ENCODE results near the gene KCNG2. TPM values are rescaled to one million over a fixed set of nuclear protein-coding genes. Genes with fewer than 3 reads are reported as not detected.

The KCNG2 gene
- total and polyA plus RNA-seq, 2 of the 4 experiments (the other 2 are of a cell fraction), result not detected

DNA sequence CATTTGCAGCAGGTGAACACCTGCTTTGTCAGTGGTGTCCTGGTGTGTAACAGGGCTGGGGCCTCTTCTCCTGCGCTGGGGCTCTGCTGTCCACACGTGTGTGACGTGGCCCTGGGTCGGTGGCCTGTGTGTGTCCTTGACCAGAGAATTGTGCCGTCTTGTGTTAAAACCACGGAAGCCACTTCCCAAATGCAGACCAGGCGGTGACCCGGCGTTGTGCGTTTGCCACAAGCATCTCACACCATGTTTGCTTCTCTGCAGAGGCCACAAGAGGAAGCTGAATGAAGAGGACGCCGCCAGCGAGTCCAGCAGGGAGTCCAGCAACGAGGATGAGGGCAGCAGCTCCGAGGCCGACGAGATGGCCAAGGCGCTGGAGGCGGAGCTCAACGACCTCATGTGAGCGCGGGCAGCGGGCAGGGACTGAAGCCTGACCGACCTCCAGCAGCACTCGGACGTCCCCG is 44.3 kb upstream of the KCNG2 start:
- Histone ChIP-seq H3K9me3 (ENCODE audit: control insufficient read depth, insufficient read depth, low read length) (no peaks in the 10 kb centered on the region), H3K4me2 (ENCODE audit: low read depth, low read length) (no peak overlapping the region), H2BK20ac (ENCODE audit: low read depth, low read length) (no peak overlapping the region), H4K20me1 (ENCODE audit: insufficient read depth, low read length) (no peaks in the 10 kb centered on the region), H3K36me3 (ENCODE audit: control insufficient read depth, insufficient read depth, low read length) (peaks cover 32% of the 10 kb centered on the region), H3K79me1 (ENCODE audit: low read depth in 1 of 2, low read length in 2 of 2) (peaks cover 6 to 10% of the 10 kb centered on the region in 2 experiments; a peak in 1 of 4 replicates), H3K56ac (ENCODE audit: extremely low read depth, insufficient read depth, low read length) (no peak overlapping the region), H3K14ac (replicated peaks; ENCODE audit: low read depth, low read length) (no peak overlapping the region), H3K9ac (ENCODE audit: low read depth, low read length) (no peak overlapping the region), H4K91ac (ENCODE audit: insufficient read depth, low read depth, low read length) (no peak overlapping the region), H2BK5ac (ENCODE audit: low read depth, low read length, poor library complexity, severe bottlenecking) (no peak overlapping the region), H3K18ac (ENCODE audit: low read depth, low read length) (no peak overlapping the region), H3K4ac (ENCODE audit: low read depth, low read length) (no peak overlapping the region), H2BK15ac (ENCODE audit: low read depth, low read length) (no peak overlapping the region), H4K8ac (ENCODE audit: low read depth in 2 of 2, low read length in 2 of 2) (no peak overlapping the region), H2BK120ac (ENCODE audit: low read depth, low read length) (no peak overlapping the region), H2AK9ac (replicated peaks; ENCODE audit: low read depth, low read length, poor library complexity) (peak overlapping the region; percentile 16), H4K5ac (ENCODE audit: low read depth, low read length) (no peak overlapping the region), H3K23ac (ENCODE audit: low read depth, low read length) (no peak overlapping the region), H3K9me1 (ENCODE audit: insufficient read depth, low read length) (no peaks in the 10 kb centered on the region), H3K4me3 (ENCODE audit: insufficient read depth, low read depth, low read length) (no peak overlapping the region), H2AK5ac (ENCODE audit: low read depth, low read length) (no peak overlapping the region), H2AFZ (replicated peaks; ENCODE audit: low read length, poor library complexity) (no peak overlapping the region), H3K4me1 (ENCODE audit: control insufficient read depth, insufficient read depth, low read length) (no peaks in the 10 kb centered on the region), H3K27me3 (ENCODE audit: control insufficient read depth, insufficient read depth, low read length) (no peaks in the 10 kb centered on the region), H3K27ac (ENCODE audit: insufficient read depth, low read length) (no peak overlapping the region)
- ChIA-PET POLR2A (ENCODE audit: unreplicated experiment) (no interaction called here), CTCF (no interaction called here)
- WGBS, 2 experiments (ENCODE audit: extremely low coverage in 2 of 2, insufficient read length in 1 of 2), result 96% methylated on average over 18 of the region's 27 CpGs; no CpG with 5 or more reads in 1 of the 2 experiments
- in situ Hi-C loops (cut with MboI; ENCODE audit: low sequenced_read_pairs), result no loop called here
- dilution Hi-C loops (cut with HindIII; ENCODE audit: low sequenced_read_pairs, unreplicated experiment), result no loop called here
- intact Hi-C loops (cut with micrococcal nuclease), result no loop called here
- TF ChIP-seq, protein P1, sequence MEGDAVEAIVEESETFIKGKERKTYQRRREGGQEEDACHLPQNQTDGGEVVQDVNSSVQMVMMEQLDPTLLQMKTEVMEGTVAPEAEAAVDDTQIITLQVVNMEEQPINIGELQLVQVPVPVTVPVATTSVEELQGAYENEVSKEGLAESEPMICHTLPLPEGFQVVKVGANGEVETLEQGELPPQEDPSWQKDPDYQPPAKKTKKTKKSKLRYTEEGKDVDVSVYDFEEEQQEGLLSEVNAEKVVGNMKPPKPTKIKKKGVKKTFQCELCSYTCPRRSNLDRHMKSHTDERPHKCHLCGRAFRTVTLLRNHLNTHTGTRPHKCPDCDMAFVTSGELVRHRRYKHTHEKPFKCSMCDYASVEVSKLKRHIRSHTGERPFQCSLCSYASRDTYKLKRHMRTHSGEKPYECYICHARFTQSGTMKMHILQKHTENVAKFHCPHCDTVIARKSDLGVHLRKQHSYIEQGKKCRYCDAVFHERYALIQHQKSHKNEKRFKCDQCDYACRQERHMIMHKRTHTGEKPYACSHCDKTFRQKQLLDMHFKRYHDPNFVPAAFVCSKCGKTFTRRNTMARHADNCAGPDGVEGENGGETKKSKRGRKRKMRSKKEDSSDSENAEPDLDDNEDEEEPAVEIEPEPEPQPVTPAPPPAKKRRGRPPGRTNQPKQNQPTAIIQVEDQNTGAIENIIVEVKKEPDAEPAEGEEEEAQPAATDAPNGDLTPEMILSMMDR (conservative IDR thresholded peaks at IDR 0.05; ENCODE audit: low read depth, low read length), result no peak
- no peak for TF ChIP-seq MXI1 (IDR thresholded peaks at IDR 0.05; ENCODE audit: borderline replicate concordance, low read depth, low read length)
- TF ChIP-seq CHD1 (IDR thresholded peaks at IDR 0.05; ENCODE audit: low read depth, low read length), result no peak
- no peak for DNase-seq
- BruUV-seq (replicated peaks), result no TSS peak
- ATAC-seq (ENCODE audit: low read depth), result no peak

All from IMR-90 (cell line).